PC-3 (cell line): Measurements from ENCODE around the gene JMJD6. TPM values are rescaled to one million over a fixed set of nuclear protein-coding genes. Genes with fewer than 3 reads are reported as not detected.
A peak's percentile ranks its signal among the peaks of the same experiment; 100 is the strongest.
"Not testable (repeated sequence)": the region's sequence is repeated elsewhere in the genome, so short reads cannot be mapped to it uniquely, and the experiment has no call there.

ENCODE experiments used
- ATAC-seq: fragments of 200-7000 bp; cut with Tn5 transposase; 2 replicates; pipeline ENCODE4 v1.9.1; 2020; ENCODE audit warnings: mild to moderate bottlenecking, moderate library complexity
- BruUV-seq: library from RNA; stranded (reverse); fragments of 400-500 nt; replicated peaks from 2 replicates; lab custom pipeline; 2021; lab: Mats Ljungman, UMichigan
- CTCF ChIA-PET: fragments of 300-600 bp; sonication (Branson Sonifier 250); formaldehyde crosslinking; loops from one replicate; lab custom pipeline; 2022; ENCODE audit warnings: antibody characterized with exemption; lab: Charles Lee
- POLR2A ChIA-PET: fragments of 300-600 bp; sonication (Branson Sonifier 250); formaldehyde crosslinking; loops from one replicate; lab custom pipeline; 2022; ENCODE audit warnings: antibody characterized with exemption; ENCODE audit not compliant: unreplicated experiment; lab: Charles Lee
- DNase-seq: peaks from one replicate; pipeline ENCODE4 v3.0.0-alpha.2; 2015
- H2AFZ ChIP-seq: fragments of 300-600 bp; sonication (generic); 2 replicates; pipeline ENCODE4 v1.6.0; 2016; ENCODE audit warnings: antibody characterized with exemption, low read length
- H3F3A ChIP-seq: fragments of 300-600 bp; sonication (generic); one replicate; pipeline ENCODE4 v1.6.0; 2017; ENCODE audit warnings: antibody characterized with exemption, low read length, control low read depth, mild to moderate bottlenecking; ENCODE audit not compliant: unreplicated experiment
- H3K27ac ChIP-seq: fragments of 300-600 bp; sonication (generic); 2 replicates; pipeline ENCODE4 v1.5.1; 2016; ENCODE audit warnings: mild to moderate bottlenecking, low read length
- H3K27me3 ChIP-seq: fragments of 300-600 bp; sonication (generic); 2 replicates; pipeline ENCODE4 v1.6.1; 2016; ENCODE audit warnings: low read length, mixed read lengths
- H3K36me3 ChIP-seq: fragments of 300-600 bp; sonication (generic); 2 replicates; pipeline ENCODE4 v1.6.1; 2016; ENCODE audit warnings: low read depth, mixed run types, low read length, mixed read lengths
- H3K4me1 ChIP-seq: fragments of 300-600 bp; sonication (generic); 2 replicates; pipeline ENCODE4 v1.5.1; 2016; ENCODE audit warnings: low read length; ENCODE audit not compliant: insufficient read depth
- H3K4me2 ChIP-seq: fragments of 300-600 bp; sonication (generic); 2 replicates; pipeline ENCODE4 v1.6.0; 2016; ENCODE audit warnings: low read length
- H3K4me3 ChIP-seq: fragments of 300-600 bp; sonication (generic); 2 replicates; pipeline ENCODE4 v1.5.1; 2016; ENCODE audit warnings: mild to moderate bottlenecking, low read length, mixed read lengths
- H3K79me2 ChIP-seq: fragments of 300-600 bp; sonication (generic); 2 replicates; pipeline ENCODE4 v1.6.1; 2017; ENCODE audit warnings: low read length, mixed read lengths
- H3K9ac ChIP-seq: fragments of 300-600 bp; sonication (generic); 2 replicates; pipeline ENCODE4 v1.6.0; 2016; ENCODE audit warnings: mild to moderate bottlenecking, low read length
- H3K9me2 ChIP-seq: fragments of 300-600 bp; sonication (generic); replicated peaks from 2 replicates; pipeline ENCODE4 v1.6.1; 2016; ENCODE audit warnings: mixed run types, low read length, mixed read lengths
- H3K9me3 ChIP-seq: fragments of 300-600 bp; sonication (generic); 2 replicates; pipeline ENCODE4 v1.6.1; 2016; ENCODE audit warnings: low read length, mixed read lengths
- H4K20me1 ChIP-seq: fragments of 300-600 bp; sonication (generic); 2 replicates; pipeline ENCODE4 v1.6.1; 2016; ENCODE audit warnings: low read length, mixed read lengths
- EZH2 ChIP-seq: fragments of 300-600 bp; sonication (generic); IDR thresholded peaks from one replicate; pipeline ENCODE4 v1.6.1; 2017; ENCODE audit warnings: antibody characterized with exemption, mild to moderate bottlenecking, low read length; ENCODE audit not compliant: unreplicated experiment
- EZH2phosphoT487 ChIP-seq: fragments of 300-600 bp; sonication (generic); IDR thresholded peaks from 2 replicates; pipeline ENCODE4 v1.6.1; 2018; ENCODE audit warnings: mild to moderate bottlenecking, antibody characterized with exemption, low read length, borderline replicate concordance
- intact Hi-C: fragments of 100-400 bp; cut with micrococcal nuclease; formaldehyde crosslinking; loops from 2 replicates; pipeline ENCODE4 v1.9.0; 2023
- total RNA-seq: library from RNA; depleted of rRNA; stranded (reverse); fragments of >200 nt; gene quantifications from 2 replicates; pipeline ENCODE4 v1.2.3, GENCODE V29; 2014
- TF ChIP-seq, protein P1 (sequence below): fragments of 300-600 bp; sonication (generic); conservative IDR thresholded peaks from 2 replicates; pipeline ENCODE4 v1.5.1; 2017; ENCODE audit warnings: antibody characterized with exemption, low read depth, mild to moderate bottlenecking, low read length

The JMJD6 gene
- total RNA-seq, 1 experiment from 2014 or later, result 39.0 TPM

DNA sequence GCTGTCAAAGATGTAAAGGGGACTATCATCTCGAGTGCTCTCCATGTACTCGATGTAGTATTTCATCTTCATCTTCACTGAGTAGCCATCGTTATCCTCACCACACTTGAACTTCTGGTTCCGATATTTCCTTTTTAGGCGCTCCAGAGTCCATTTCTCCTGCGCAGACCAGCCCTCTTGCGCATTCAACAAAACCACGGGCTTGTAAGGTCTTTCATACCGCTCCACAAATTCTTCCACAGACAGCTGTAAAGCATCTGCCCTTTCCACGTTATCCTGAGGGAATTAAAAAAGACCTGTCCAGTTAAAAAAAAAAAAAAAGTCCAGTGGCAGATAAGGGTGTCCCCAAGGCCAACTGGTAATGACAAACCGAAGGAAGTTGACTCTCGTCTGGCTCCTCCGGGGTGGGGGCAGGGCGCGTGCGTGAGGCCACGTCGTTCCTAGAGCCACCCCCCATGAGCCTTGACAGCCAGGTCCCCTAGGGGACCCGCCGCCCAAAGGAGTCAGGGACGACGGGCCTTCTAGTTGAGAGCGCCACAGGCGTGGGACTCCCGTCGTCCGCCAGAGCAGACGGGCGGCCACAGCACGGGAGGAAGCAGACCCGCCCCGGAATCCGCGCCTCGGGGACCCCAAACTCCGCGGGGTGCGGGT, 701 bp downstream of the JMJD6 start:
- ChIA-PET POLR2A (no interaction called here), CTCF (interaction anchor here (0.6 kb wide), 1 partner anchor 151 kb away, joined by 6 read pairs; no protein-coding TSS in a partner anchor)
- ATAC-seq (peak; percentile 29), DNase-seq (peak; percentile 51)
- H3K4me2 ChIP-seq, result peak overlapping the region; percentile 88
- TF ChIP-seq, protein P1, sequence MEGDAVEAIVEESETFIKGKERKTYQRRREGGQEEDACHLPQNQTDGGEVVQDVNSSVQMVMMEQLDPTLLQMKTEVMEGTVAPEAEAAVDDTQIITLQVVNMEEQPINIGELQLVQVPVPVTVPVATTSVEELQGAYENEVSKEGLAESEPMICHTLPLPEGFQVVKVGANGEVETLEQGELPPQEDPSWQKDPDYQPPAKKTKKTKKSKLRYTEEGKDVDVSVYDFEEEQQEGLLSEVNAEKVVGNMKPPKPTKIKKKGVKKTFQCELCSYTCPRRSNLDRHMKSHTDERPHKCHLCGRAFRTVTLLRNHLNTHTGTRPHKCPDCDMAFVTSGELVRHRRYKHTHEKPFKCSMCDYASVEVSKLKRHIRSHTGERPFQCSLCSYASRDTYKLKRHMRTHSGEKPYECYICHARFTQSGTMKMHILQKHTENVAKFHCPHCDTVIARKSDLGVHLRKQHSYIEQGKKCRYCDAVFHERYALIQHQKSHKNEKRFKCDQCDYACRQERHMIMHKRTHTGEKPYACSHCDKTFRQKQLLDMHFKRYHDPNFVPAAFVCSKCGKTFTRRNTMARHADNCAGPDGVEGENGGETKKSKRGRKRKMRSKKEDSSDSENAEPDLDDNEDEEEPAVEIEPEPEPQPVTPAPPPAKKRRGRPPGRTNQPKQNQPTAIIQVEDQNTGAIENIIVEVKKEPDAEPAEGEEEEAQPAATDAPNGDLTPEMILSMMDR, result no peak
- no peak for TF ChIP-seq EZH2
- no peak for TF ChIP-seq EZH2phosphoT487
- peaks cover 85% of the 10 kb centered on the region for H3K79me2 ChIP-seq
- no TSS peak for BruUV-seq
- peaks cover 18% of the 10 kb centered on the region for H3K4me1 ChIP-seq
- H3K4me3 ChIP-seq, result peak overlapping the region; percentile 85
- H4K20me1 ChIP-seq, result peaks cover 8% of the 10 kb centered on the region; the same call in 1 of the 2 replicates
- no peaks in the 10 kb centered on the region for H3K9me3 ChIP-seq
- H3K27ac ChIP-seq, result peak overlapping the region; percentile 85
- H3K9me2 ChIP-seq, result no peaks in the 10 kb centered on the region
- peak overlapping the region; percentile 86 for H3K9ac ChIP-seq
- peaks cover 30% of the 10 kb centered on the region for H3K36me3 ChIP-seq
- peaks cover 4% of the 10 kb centered on the region for H3F3A ChIP-seq
- H2AFZ ChIP-seq, result peak overlapping the region; percentile 86
- intact Hi-C loops, result loop anchor here (1.0 kb wide), 1 partner anchor 14 kb away; no protein-coding TSS in a partner anchor
- H3K27me3 ChIP-seq, result no peaks in the 10 kb centered on the region

DNA sequence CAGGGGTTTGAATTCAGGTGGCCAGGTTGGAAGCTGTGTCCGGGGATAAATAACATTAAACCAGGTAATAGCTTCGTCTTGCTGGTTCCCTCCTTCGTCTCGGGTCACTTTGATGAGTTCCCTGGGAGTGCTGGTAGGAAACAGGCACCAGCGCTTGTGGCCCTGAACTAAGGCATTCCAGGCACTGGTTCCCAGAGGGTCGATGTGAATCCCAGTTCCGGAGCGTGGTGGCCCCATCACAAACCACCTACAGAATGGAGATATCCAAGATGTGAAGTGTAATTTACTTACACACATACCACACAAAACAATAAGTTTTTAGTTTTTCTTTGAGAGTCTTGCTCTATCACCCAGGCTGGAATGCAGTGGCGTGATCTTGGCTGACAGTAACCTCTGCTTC, 2.6 kb downstream of the JMJD6 start:
- ChIA-PET POLR2A (no interaction called here), CTCF (no interaction called here)
- Histone ChIP-seq H3K27me3 (no peaks in the 10 kb centered on the region), H3K9me3 (no peaks in the 10 kb centered on the region), H3K9ac (no peak overlapping the region), H3K36me3 (peaks cover 48% of the 10 kb centered on the region), H3K79me2 (peaks cover 69% of the 10 kb centered on the region), H3K4me1 (peaks cover 18% of the 10 kb centered on the region), H3K27ac (no peak overlapping the region), H3K4me3 (no peak overlapping the region), H3K4me2 (peak overlapping the region; percentile 88), H3F3A (no peaks in the 10 kb centered on the region), H2AFZ (no peak overlapping the region), H4K20me1 (peaks cover 8% of the 10 kb centered on the region; the same call in 1 of the 2 replicates), H3K9me2 (no peaks in the 10 kb centered on the region)
- no TSS peak for BruUV-seq
- TF ChIP-seq, protein P1, result no peak
- TF ChIP-seq EZH2phosphoT487 (no peak), EZH2 (no peak)
- DNase-seq, result no peak
- intact Hi-C loops, result no loop called here
- ATAC-seq, result no peak

DNA sequence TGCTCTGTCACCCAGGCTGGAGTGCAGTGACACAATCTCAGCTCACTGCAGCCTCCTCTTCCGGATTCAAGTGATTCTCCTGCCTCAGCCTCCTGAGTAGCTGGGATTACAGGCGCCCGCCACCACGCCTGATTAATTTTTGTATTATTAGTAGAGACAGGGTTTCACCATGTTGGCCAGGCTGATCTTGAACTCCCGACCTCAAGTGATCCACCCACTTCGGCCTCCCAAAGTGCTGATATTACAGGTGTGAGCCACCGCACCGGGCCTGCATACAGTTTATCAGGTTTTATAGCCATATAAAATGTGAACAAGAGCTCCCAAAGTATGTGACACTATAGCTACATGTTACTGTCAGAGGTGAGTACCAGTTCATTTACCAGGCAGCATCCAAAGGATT, 3.4 kb downstream of the JMJD6 start:
- H4K20me1 ChIP-seq, H3K9me3 ChIP-seq, BruUV-seq, H3K4me3 ChIP-seq, H3K9ac ChIP-seq, DNase-seq, H2AFZ ChIP-seq, H3K27me3 ChIP-seq, H3K9me2 ChIP-seq, H3K4me2 ChIP-seq, intact Hi-C loops, H3K27ac ChIP-seq, ATAC-seq, H3F3A ChIP-seq: not testable (repeated sequence)
- peaks cover 56% of the 10 kb centered on the region for H3K36me3 ChIP-seq
- ChIA-PET CTCF (interaction anchor here (0.7 kb wide), 1 partner anchor 42 kb away, joined by 6 read pairs; no protein-coding TSS in a partner anchor), POLR2A (interaction anchor here (0.6 to 0.7 kb wide), 2 partner anchors 14 to 200 kb away, joined by 3 to 5 read pairs; no protein-coding TSS in a partner anchor)
- peaks cover 60% of the 10 kb centered on the region for H3K79me2 ChIP-seq
- peaks cover 17% of the 10 kb centered on the region for H3K4me1 ChIP-seq
